Activated CD8-positive, alpha-beta memory T cell treated with anti-CD3 and anti-CD28 coated beads, Interleukin-2, amount 50 U/mL, for 1 hour (primary cell): ENCODE measurements around the gene GBP2.
"Not testable (repeated sequence)": the region's sequence is repeated elsewhere in the genome, so short reads cannot be mapped to it uniquely, and the experiment has no call there.

Source experiments
- DNase-seq: peaks from one replicate; pipeline ENCODE4 v3.0.0-alpha.2; 2020; ENCODE audit errors: extremely low read depth

Gene GBP2

GRCh38 chr1:89125913-89126580 is at the start of gene GBP2:
Gene GBP2, minus strand, starts transcription at chr1:89126114. Its CDS starts 4,148 bp downstream, at chr1:89121966.
- DNase-seq, result no peak

DNA sequence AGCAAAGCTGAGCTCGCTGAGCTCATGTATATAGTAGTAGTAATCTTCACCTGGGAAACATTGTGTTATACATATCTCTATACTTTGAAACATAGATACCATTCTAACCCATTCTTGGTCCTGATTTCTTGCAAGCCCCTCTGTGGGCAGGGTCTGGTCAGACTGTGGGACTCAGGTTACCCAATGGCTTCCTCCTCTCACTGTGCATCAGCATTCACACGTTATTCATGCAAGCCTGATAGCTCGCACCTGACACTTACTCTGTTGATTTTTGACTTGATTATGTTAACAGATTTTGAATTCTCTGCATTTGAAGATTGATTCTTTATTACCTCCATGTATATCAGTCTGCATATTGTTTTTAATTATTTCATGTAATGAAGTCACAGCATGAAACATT is 48.6 kb upstream of the GBP2 start:
- no peak for DNase-seq

GRCh38 chr1:89172468-89173143 is 46.7 kb upstream of the GBP2 start:
- no peak for DNase-seq

DNA sequence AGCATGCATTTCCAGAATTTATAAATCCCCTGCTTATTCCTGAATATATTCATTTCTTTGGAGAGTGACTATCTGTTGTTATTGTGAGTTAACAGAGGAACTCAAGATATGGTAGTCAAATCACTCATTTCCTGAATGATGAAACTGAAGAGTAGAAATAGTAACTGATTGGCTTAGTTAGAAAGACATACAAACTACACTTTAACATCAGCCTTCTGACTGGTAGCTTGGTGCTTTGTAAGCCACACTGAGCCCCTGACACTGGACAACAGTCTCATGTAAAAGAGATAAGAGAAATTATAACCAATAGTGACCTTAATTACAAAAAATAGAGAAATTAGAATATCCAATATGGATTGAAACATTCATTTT is 45.1 kb upstream of the GBP2 start:
- no peak for DNase-seq

GRCh38 chr1:89170170-89171066 is 44.5 kb upstream of the GBP2 start:
- DNase-seq, result no peak

GRCh38 chr1:89169166-89169565 is 43.3 kb upstream of the GBP2 start:
- DNase-seq, result no peak

GRCh38 chr1:89167590-89168230 is 41.8 kb upstream of the GBP2 start:
- DNase-seq, result no peak

- no peak for DNase-seq
These were observed 40.8 kb upstream of the GBP2 start for GRCh38 chr1:89166705-89167104.

DNA sequence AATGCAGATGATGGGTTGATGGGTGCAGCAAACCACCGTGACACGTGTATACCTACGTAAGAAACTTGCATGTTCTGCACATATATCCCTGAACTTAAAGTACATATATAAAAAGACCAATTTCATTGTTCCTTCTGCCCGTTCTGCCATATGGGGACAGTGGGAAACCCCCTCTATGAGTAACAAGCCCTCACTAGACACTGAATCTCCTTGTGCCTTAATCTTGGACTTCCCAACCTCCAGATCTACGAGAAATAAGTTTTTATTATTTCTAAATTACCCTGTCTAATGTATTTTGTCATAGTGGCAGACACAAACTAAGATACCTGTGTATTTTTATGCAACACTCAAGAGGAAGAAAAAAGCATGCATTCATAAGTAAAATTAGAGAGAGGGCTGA is 39.9 kb upstream of the GBP2 start:
- DNase-seq, result no peak

GRCh38 chr1:89151047-89151446 is 25.1 kb upstream of the GBP2 start:
- DNase-seq, result no peak

- no peak for DNase-seq
These were observed 24.1 kb upstream of the GBP2 start for GRCh38 chr1:89149976-89150375.

GRCh38 chr1:89149229-89149628 is 23.3 kb upstream of the GBP2 start:
- DNase-seq, result no peak

- DNase-seq, result no peak
These were observed 22.1 kb upstream of the GBP2 start for GRCh38 chr1:89147678-89148658.

GRCh38 chr1:89146721-89147120 is 20.8 kb upstream of the GBP2 start:
- no peak for DNase-seq

GRCh38 chr1:89143484-89143883 is 17.6 kb upstream of the GBP2 start:
- DNase-seq, result no peak

DNA sequence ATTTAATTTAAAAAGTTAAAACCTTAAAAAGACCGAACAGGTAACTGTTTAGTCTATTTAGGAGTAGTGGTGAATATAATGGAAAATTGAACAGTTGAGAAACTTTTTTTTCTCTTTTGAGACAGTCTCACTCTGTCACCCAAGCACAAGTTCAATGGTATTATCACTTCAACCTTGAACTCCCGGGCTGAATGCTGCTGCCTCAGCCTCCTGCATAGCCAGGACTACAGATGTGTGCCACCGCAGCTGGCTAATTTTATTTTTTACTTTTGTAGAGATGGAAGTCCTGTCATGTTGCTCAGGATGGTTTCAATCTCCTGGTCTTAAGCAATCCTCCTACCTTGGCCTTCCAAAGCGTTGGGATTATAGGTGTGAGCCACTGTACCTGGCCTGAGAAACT is 16.2 kb upstream of the GBP2 start:
- DNase-seq, result no peak

DNA sequence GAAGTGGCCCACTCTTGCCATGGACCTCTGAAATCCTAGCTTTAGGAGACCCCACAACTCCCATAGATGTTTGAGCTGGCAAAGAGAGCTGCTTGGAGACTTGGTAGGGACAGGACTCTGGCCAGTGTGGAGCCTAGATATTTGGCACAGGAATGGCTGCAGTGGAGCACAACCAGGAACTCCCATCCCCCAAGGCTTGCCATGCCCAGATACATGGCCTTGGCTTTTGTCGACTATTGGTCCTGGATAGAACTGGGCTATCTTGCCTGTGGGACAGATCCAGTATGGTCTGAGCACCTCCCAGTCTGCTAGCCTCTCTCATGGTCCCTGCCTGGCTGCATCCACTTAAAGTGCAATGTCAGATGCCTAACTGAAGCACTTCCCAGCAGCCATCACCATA is 7.8 kb upstream of the GBP2 start:
- DNase-seq, result no peak

DNA sequence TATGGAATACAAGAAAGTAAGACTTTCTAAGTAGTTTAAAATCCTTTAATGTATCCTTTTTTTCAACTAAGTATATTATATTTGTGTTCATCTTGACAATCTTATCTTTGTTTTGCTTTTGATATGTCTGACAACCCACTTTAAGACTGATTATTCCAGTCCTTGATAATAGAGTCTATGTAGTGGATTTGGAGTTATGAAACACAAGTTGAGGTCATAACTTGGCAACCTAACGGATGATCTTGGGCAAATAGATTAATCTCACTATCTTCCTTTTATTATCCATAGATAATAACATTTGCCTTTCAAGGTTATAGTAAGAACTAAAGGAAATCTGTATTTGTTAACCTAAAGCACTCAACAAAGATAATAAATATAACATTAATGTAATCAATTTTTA is 4.8 kb upstream of the GBP2 start:
- DNase-seq, result no peak

- DNase-seq, result no peak
These were observed 4.0 kb upstream of the GBP2 start for GRCh38 chr1:89129911-89130310.

DNA sequence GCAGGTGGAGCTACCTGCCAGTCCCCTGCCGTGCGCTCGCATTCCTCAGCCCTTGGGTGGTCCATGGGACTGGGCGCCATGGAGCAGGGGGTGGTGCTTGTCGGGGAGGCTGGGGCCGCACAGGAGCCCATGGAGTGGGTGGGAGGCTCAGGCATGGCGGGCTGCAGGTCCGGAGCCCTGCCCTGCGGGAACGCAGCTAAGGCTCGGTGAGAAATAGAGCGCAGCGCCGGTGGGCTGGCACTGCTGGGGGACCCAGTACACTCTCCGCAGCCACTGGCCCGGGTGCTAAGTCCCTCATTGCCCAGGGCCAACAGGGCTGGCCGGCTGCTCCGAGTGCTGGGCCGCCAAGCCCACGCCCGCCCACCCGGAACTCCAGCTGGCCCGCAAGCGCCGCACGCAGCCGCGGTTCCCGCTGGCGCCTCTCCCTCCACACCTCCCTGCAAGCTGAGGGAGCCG is 2.1 kb upstream of the GBP2 start:
- not testable (repeated sequence) for DNase-seq
